DMS153 treated with DMSO at 0.1 percent for 48 hours (cell line): Measurements from ENCODE around the gene TMEM184C.

Experiments used
- DNase-seq: peaks from one replicate; lab custom pipeline; 2025; ENCODE audit not compliant: unreplicated experiment; lab: John Stamatoyannopoulos, UW

Gene TMEM184C

DNA sequence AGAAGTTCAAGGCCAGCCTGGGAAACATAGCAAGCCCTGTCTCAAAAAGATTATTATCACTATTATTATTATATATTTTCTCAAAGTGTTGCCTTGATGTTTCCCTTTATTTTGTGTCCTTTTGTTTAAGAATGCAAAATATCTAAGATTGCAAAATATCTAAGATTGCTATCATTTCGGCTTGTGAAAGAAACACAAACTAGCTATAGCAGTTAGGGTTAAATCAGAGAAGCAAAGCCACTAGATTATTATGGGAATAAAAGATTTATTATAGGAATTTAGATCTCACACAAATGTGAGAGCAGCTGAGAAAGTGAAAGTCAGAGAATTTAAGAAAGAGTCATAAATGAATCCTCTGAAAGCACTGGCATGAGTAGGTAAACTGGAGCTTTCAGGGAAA is 18.0 kb upstream of the TMEM184C start:
- DNase-seq = no peak

DNA sequence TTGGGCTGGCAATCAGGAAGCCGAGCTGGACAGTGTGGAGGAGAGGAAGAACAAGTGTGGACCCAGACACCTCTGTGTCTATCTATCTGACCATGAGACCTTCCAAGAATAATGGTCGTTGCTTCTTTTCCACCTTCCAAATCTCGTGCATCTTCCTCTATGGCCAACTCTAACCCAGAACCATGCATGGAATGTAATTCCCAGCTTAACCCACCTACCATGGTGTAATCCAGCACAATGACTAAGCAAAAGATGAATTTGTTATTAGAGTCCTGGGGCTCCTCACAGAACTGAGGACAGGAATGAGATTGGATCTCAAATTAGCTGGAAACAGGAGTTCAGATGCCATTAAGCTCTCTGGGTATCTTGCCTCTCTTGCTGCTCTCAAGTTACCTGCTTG is 17.4 kb upstream of the TMEM184C start:
- DNase-seq = no peak

DNA sequence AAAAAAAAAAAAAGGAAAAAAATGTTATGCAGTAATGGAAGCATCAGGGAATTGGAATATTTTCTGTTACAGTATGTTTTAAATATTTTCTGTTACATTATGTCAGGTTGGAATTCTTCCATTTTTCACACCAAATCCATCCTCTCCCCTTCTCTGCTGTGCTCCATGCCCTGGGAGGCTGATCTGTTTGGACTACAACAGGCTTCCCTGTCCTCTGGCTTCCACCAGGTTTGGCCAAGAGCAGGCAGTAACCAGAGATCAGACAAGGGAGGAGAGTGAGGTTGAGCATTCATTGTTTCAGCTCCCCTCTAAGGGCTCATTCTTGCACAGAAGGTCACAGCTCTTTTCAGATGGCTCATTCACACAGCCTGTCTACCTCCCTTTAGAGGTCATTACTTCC is 11.7 kb upstream of the TMEM184C start:
- no peak for DNase-seq

DNA sequence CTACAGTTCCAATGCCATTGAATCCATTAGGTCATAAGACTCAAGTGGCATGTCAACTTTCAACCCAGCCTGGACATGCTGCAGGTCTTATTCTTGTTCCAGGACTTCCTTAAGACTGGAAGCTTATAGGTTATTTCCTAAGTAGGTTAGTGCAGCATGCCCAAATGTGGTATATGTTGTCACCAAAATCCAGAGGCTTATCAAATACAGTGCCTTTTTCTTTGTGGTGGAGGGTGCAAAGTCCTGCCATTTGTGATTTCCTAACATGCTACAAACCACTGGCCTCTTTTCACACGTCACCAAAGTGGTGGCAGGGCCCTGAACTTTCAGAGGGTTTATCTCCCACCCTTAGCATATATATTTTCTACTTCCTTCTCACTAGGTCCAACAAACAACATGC is 9.7 kb upstream of the TMEM184C start:
- DNase-seq = no peak

DNA sequence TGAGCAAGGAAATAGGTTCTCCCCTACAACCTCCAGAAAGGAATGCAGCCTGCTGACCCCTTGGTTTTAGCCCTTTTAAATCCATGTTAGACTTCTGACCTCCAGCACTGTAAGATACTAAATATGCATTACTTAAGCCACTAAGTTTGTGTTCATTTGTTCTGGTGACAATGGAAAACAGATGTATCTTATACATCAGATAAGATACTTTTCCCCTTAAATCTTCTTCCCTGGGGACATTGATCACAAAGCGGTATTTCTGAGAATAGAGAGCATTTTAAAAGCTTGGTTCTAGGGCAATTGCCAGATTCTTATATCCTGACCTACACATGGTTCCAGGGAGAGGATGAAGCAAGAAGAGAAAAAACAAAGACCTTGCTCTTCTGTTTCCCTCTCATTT is 6.5 kb upstream of the TMEM184C start:
- DNase-seq = no peak

DNA sequence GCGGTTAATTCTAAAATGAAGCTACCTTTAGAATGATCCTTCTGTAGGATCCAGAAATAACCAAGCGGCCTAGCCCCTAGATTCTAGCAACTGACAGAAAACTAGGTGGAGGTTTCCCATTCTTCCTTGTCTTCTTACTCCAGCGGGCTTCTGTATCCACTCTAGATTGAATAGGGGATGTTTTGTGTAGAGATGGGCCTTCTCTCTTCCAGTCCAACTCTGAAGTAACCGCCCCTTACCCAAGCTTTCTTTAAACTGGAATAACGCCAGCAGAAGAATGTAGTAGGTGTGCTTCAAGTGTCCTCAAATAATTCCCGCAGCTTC is 386 bp upstream of the TMEM184C start:
- no peak for DNase-seq

DNA sequence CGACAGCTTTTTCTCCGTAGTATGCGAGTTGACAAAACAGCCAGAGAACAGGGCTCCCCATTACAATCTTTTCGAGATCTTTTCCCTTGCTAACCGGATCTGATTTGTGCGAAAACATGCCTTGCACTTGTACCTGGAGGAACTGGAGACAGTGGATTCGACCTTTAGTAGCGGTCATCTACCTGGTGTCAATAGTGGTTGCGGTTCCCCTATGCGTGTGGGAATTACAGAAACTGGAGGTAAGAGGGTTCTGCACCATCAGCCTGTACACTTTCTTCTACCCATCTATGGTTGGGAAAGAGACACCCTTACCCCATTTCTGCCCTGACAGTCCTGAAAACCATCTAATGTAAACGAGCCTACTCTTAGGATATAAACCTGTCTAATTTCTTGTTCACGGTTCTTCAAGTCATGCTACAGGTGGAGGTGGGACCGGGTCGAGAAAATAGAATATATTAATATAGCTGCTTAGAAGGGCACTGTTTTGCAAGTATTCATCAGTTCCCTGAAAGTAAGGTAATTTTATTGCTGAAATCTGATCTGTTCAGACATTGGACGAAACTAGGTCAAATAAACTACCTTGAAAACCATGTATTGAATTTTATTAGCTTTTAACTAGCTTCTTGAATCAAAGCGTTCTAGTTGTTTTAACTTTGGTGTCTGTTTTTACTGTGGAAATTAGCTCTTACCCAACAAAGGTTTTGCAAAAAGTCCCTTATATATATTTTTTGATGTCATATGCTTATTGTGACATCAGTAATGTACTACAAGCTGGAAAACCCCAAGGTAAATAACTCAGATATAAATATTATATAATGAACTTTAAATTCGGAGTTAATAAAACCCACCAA is 869 bp downstream of the TMEM184C start:
- no peak for DNase-seq

DNA sequence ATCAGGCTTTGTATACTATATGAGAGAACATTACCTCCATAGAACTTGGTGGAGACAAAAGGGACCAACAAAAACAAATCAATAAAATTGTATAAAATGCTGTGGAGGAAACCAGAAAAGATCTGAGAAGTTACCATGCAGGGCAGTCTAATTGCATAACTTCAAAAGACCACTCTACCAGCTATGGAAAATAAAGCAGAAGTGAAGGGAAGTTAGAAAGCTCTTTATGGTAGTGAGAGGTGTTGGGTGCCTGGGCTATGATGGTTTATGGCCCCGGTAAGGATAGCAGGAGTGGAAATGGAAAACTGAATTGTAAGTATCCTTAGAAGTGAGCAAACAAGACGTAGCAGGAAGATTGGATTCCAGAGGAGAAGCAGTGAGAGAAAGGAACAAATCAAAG is 3.1 kb downstream of the TMEM184C start:
- DNase-seq = no peak

DNA sequence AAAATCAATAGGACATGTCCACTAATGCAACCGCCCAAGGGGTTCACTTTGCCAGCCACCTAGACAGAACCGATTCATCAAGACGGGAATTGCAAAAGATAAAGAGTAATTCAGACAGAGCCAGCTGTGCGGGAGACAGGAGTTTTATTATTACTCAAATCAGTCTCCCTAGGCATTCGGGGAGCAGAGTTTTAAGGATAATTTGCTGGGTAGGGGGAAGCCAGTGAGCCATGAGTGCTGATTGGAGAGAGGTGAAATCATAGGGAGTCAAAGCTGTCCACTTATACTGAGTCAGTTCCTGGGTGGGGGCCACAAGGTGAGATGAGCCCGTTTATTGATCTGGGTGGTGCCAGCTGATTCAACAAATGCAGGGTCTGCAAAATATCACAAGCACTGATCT is 8.5 kb downstream of the TMEM184C start:
- no peak for DNase-seq

DNA sequence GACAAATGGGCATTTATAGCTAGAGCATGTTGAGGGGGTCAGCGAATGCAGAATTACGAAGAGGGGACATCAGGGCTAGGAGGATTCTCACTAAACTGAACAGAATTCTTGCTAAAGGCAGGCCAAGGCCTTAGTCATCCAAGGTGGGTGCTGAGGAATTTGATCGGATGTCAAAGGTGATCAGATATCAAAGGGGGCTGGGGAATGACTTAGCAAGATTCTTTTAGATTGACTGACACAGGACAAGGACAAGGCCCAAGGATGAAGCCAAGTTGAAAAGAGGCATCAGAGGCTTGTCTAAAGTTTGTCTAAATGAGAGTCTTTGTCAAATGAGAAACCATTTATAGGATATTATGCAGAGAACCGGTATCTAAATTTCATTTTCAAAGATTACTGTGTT is 9.7 kb downstream of the TMEM184C start:
- no peak for DNase-seq

DNA sequence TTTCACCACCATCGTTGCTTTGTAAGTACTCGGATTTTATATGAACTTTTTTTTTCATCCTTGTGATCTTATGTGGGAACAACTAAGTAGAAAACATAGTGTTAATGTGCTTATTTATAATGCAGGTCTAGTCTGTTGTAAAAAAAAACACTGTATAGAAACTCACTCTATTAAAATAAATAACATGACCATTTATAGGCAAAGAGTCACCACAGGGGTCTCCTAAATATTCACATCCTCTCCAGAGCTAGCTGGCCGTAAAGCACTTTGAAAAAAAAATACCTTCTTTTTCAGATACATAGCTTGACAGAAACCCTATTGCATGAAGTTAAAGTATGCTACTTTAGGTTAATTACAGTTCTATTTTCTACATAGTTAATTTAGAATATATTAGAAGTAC is 11.2 kb downstream of the TMEM184C start:
- no peak for DNase-seq

DNA sequence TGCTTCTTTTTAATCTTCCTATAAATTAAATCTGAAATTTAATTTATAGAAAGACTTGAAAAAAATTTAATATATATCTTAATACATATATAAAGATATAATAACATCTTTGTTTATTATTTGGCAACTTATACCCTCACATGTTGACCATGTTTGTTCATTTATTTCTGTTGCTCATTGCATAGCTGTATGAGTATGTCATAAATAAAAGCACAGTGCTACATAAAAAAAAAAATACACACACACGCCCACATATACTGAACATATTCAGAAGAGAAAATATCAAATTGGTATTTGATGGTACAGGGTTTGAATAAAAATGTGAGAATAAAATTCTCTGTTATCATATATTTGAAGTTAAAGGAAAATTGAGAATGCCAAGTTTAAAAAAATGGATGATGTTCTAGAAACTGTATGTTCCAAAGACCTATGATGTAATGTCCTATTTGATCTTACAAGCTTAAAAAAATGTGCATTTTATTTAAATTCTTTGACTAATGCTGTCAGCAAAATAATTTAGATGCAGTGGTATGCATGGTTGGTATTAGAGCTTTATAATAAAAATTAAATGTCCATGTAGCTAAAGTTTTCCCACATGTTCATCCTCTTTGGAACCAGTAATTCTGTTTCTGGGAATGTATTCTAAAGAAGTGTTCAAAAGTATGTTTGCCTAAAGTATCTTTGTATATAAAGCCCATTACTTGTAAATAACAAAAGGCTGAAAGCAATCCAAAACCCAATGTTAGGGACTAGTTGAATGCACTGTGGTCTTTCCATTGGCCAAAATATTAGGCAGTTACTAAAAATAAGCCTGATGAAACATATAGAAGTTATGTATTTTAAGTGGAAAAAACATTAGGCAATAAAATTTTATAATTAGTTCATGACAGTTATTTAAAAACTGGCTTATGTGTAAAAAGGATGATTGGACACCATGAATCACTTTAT is 12.9 kb downstream of the TMEM184C start:
- no peak for DNase-seq

DNA sequence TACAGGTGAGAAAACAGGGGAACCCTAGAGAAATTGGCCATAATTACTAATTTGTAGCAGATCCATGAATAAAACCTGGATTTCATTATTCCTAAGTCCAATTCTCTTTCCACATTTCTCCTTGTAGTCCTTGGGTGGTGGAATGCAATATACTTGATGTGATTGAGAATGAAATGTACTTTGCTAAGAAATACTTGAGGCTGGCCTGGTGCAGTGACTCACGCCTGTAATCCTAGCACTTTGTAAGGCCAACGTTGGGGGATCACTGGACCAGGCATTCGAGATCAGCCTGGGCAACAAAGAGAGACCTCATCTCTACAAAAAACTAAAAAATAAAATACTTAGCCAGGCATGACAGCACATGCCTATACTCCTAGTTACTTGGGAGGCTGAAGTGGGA is 15.9 kb downstream of the TMEM184C start:
- DNase-seq = no peak

DNA sequence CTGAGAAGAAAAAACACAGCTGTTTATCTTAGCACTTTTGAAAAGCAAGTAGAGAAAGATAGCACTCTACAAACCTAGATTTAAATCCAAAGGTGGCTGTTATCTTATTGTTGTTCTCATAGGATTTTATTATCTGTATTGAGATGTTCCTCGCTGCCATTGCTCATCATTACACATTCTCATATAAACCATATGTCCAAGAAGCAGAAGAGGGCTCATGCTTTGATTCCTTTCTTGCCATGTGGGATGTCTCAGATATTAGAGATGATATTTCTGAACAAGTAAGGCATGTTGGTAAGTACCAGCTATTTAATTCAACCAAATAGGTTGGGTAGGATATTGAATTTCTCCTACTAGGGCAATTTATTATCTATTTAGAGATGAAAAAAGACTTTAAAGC is 16.4 kb downstream of the TMEM184C start:
- DNase-seq = no peak

DNA sequence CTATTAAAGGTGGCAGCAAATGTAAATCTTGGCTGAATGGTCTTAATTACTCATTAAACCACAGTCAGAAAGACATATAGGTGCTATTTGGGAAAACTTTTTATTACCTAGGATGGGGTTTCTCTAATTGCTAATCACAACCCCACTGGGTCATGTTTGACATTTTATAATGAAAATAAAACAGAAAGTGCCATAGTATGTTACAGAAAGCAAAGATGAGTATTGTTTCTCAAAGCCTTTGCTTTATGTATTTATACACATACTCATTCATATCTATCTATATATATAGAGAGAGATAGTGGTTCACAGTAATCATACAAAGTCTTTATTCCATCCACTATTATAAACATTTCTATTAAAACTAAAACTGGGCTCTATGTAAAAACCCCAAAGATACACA is 18.2 kb downstream of the TMEM184C start:
- DNase-seq = no peak

DNA sequence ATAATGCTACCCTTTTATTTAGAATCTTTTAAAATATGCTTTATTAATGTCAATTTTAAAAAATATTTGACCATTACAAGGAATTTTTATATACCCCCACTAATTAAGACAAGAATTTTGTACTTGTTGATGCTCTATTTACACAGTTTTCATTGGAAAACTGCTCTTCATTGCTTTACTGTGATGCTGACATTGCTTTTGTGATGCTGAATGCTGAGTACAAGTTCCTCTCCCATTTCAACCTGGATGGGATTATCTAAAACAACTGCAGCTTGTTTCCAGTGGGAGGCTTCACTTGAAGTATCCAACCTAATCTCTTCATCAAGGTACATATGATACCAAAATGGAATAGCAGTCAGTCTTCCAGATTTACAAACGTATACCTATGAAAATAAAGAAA is 21.2 kb downstream of the TMEM184C start:
- no peak for DNase-seq

DNA sequence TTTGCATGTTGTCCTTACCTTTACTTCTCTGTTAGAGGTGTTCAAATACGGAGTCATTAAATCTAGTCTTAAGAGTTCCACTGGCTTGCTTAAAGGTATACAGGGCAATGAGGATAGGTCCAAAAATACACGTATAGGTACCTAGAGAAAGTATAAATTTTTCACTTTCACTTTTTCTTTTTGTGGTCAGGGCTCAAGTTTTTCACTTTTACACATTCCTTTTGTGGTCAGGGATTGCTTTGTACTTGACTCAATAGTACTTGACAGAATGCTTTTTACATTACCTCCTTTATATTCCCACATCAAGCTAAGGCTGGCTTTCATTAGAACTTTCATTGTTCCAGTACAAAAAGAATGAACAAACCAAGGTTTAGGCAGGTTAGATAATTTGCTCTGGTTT is 21.7 kb downstream of the TMEM184C start:
- no peak for DNase-seq

DNA sequence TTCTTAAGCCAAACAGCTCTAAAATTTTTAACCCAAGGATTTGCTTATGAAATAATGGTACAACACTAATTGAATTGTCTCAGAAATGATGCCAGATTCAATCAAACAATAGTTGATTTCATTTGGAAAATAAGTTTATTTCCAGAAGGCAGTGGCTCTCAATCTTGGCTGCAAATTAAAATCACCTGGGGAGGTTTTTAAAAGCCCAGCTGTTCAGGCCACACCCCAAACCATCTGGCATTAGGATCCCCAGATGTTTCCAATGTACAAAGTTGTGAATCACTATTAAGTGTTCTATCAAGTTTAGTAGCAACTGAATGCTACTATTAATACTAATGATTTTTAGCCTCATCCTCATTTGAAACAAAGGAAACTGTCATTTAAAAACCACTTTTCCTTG is 22.2 kb downstream of the TMEM184C start:
- no peak for DNase-seq

DNA sequence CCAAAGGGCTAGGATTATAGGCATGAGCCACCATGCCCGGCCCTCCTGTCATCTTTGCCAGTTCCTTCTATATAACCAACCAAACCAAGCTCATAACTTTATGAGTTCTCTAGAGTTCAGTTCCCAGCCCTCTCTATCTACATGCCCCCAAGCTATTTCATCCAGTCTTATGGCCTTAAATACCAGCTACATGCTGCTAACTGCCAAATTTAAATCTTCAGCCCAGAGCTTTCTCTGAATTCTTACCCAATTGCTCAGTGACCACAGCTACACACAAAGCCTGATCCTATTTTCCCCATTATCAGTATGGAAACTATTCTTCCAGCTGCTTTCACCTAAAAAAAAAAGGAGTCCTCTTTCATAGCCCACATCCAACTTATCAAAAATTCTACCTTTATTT is 23.1 kb downstream of the TMEM184C start:
- no peak for DNase-seq

DNA sequence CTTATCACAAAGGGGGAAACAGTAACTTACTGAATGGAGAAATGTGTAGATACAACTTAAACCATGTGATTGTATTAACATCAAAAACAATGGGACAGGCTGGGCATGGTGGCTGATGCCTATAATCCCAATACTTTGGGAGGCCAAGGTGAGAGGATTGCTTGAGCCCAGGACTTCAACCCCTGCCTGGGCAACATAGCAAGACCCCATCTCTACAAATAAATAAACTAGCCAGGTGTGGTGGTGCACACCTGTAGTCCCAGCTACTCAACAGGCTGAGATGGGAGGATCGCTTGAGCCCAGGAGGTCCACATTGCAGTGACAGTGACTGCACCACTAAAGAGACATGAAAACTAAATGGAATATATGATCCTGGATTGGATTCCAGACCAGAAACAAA is 26.4 kb downstream of the TMEM184C start:
- DNase-seq = no peak

DNA sequence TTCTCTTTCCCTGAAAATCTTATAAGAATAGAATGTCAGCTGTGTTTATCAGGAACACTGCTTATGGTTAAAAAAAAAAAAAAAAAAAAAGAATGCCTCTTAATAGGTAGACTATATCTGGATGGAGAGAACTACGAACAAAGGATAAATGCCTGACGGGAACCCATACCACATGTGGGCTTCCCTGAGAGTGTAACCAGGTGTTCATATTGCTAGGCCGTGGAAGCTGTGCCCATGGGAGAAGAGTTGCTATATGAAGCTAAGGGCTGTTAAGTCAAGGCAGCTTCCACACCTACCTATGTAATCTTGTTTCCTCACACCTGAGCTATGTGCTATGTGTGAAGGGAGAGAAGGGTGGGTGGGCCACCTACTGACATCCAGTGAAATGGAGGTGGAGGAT is 27.3 kb downstream of the TMEM184C start:
- DNase-seq = no peak

DNA sequence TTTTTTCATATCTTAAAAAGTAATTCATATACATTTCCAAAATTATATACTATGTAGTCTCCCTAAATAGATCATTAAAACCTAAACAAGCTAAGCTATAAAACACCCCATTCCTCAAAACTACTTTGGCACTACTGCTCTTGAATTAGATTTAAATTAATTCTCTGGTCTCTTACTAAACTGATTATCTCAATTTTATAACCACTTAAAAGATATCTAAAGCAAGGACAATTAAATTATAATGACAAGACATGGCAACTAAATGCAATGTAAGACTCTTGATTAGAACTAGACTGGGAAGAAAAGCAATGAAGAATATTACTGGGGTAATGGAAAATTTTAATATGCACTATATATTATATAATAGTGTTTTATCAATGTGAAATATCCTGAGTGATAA is 27.9 kb downstream of the TMEM184C start:
- DNase-seq = no peak
